Pancreas (tissue), 10 donors: ENCODE results near the gene SMAD6. TPM values are rescaled to one million over a fixed set of nuclear protein-coding genes. Genes with fewer than 3 reads are reported as not detected.

Source experiments
- ATAC-seq, 4 donors: fragments of 200-7000 bp; cut with Tn5 transposase; one replicate each; pipeline versions ENCODE4 v1.8.0 to v1.9.1; 2020; ENCODE audit warnings: mild to moderate bottlenecking in 4 of 4, moderate library complexity in 4 of 4
- DNase-seq, 6 donors: peaks; one replicate each; pipeline ENCODE4 v3.0.0-alpha.2; 2020
- FAIRE-seq: peaks from 2 replicates; lab custom pipeline; 2012; peaks lifted over from hg19 to GRCh38; lab: Jason Lieb, UNC
- H3K27ac ChIP-seq, 4 donors: fragments of 200-600 bp; sonication (generic); 1 replicate in 3 of 4; 2 replicates in 1 of 4; pipeline versions ENCODE4 v1.5.0 to v1.8.0; 2020
- H3K27me3 ChIP-seq, 4 donors: fragments of 200-600 bp; one replicate each; pipeline ENCODE4 v1.8.0; 2021
- H3K36me3 ChIP-seq, 3 donors: fragments of 200-600 bp; sonication (generic) in 1 of 3; one replicate each; pipeline versions ENCODE4 v1.5.0 to v1.8.0; 2020 to 2021
- H3K4me1 ChIP-seq, 3 donors: fragments of 200-600 bp; one replicate each; pipeline ENCODE4 v1.8.0; 2021
- H3K4me3 ChIP-seq, 4 donors: fragments of 200-600 bp; sonication (generic) in 2 of 4; one replicate each; pipeline versions ENCODE4 v1.5.0 to v1.8.0; 2020 to 2021
- H3K9me3 ChIP-seq, 4 donors: fragments of 200-600 bp; one replicate each; pipeline ENCODE4 v1.8.0; 2021
- WGBS, 2 donors: extraction: QIAGEN DNeasy Blood & Tissue Kit; methylation state at CpG; one replicate each; pipeline ENCODE4 v1.1.7; 2013; 5-methylcytosine and 5-hydroxymethylcytosine counted together
- intact Hi-C, 3 donors: fragments of 100-400 bp; cut with DNase I; formaldehyde crosslinking; loops; one replicate each; pipeline versions ENCODE4 v1.11.1 to v1.14.2; 2022
- polyA plus RNA-seq, 2 donors: library from polyadenylated mRNA; stranded (reverse); fragments of 200-250 nt; gene quantifications; one replicate each; pipeline ENCODE4 v1.2.3, GENCODE V29; 2013
- total RNA-seq, 6 donors: library from RNA; stranded (reverse); fragmentation: NEBNext Ultra II Directional in 4 of 6; extraction: Animal tissue kit (Norgen Biotek cat#: 25700) in 4 of 6; gene quantifications; one replicate each; pipeline versions ENCODE4 v1.2.1 to v1.2.4, GENCODE V29; 2021 to 2023
- TF ChIP-seq, protein P1 (sequence below), 4 donors: fragments of 200-600 bp; sonication (generic) in 3 of 4; IDR thresholded peaks; one replicate each; pipeline versions ENCODE4 v1.5.0 to v1.8.0; 2021; ENCODE audit warnings: antibody characterized with exemption in 4 of 4
- donor health status: healthy with polysubstance abuse.
- donor health status: DM: no; HTN: no; CAD: no; lungs with moderate emphysema.
- donor health status: DM: no; HTN: no; CAD: no.
- donor health status: control.
- donor health status: control.
- donor health status: Bipolar disorder and iron deficiency.
- donor health status: DM: yes; HTN: yes; CAD: no.
- donor health status: DM: no; HTN: no; CAD: no.
- donor health status: DM: no; HTN: no; CAD: no.
- donor health status: DM: yes; HTN: yes; CAD: no.

Gene SMAD6
- total and polyA plus RNA-seq, 8 donors: 2.6 to 13.1 (median 3.2) TPM

DNA sequence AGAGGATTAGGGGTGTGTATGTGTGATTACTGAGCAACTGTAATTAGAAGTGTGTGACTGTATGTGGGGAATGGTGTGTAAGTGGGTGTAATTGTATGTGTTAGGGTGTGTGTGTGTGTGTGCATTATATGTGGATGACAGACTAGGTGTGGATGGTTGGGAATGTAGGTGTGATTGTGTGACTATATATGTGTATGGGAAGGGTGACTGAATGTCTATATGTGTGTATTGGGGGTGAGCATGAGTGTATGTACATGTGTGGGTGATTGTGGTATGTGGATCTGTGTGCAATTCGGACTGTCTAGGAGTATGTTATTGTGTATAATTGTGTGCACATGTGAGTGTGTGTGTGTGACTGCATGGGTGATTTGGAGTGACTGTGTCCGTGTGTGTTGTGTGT lies 43.2 kb upstream of the SMAD6 start:
- DNase-seq (no peak), ATAC-seq (no peak), FAIRE-seq (no peak)
- H3K9me3 ChIP-seq: no peaks in the 10 kb centered on the region
- H3K27me3 ChIP-seq: no peaks in the 10 kb centered on the region
- no peaks in the 10 kb centered on the region for H3K4me1 ChIP-seq
- TF ChIP-seq, protein P1, sequence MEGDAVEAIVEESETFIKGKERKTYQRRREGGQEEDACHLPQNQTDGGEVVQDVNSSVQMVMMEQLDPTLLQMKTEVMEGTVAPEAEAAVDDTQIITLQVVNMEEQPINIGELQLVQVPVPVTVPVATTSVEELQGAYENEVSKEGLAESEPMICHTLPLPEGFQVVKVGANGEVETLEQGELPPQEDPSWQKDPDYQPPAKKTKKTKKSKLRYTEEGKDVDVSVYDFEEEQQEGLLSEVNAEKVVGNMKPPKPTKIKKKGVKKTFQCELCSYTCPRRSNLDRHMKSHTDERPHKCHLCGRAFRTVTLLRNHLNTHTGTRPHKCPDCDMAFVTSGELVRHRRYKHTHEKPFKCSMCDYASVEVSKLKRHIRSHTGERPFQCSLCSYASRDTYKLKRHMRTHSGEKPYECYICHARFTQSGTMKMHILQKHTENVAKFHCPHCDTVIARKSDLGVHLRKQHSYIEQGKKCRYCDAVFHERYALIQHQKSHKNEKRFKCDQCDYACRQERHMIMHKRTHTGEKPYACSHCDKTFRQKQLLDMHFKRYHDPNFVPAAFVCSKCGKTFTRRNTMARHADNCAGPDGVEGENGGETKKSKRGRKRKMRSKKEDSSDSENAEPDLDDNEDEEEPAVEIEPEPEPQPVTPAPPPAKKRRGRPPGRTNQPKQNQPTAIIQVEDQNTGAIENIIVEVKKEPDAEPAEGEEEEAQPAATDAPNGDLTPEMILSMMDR (IDR thresholded peaks at IDR 0.05): no peak
- no peaks in the 10 kb centered on the region for H3K36me3 ChIP-seq
- intact Hi-C loops: no loop called here
- WGBS, 2 donors: 83 to 94% methylated on average over 2 of the region's 2 CpGs
- no peak overlapping the region for H3K27ac ChIP-seq
- H3K4me3 ChIP-seq: no peak overlapping the region

DNA sequence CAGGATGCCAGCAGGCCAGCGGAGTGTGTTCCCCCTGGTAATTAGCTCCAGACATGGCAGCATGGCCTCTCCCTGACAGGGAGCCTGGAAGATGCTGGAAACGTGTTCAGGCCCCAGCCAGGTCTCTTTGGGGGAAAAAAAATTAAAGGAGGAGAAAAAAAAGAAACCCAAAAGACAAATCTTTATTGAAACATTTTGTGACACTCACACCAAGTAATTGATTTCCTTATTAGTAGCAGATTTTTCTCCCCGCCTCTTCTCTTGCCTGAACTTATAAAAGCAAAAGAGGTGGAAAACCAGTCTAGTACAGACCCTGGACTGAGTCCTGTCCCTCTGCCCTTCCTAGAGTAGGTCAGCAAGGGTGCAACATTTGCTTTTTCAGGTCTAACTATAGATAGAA lies 42.7 kb upstream of the SMAD6 start:
- Histone ChIP-seq H3K4me1 (no peaks in the 10 kb centered on the region), H3K36me3 (no peaks in the 10 kb centered on the region), H3K4me3 (no peak overlapping the region), H3K27me3 (no peaks in the 10 kb centered on the region), H3K27ac (no peak overlapping the region), H3K9me3 (no peaks in the 10 kb centered on the region)
- ATAC-seq (no peak), FAIRE-seq (no peak), DNase-seq (no peak)
- 83 to 99% methylated on average over 3 of the region's 3 CpGs for WGBS, 2 donors
- intact Hi-C loops: no loop called here
- TF ChIP-seq, protein P1 (IDR thresholded peaks at IDR 0.05): no peak

DNA sequence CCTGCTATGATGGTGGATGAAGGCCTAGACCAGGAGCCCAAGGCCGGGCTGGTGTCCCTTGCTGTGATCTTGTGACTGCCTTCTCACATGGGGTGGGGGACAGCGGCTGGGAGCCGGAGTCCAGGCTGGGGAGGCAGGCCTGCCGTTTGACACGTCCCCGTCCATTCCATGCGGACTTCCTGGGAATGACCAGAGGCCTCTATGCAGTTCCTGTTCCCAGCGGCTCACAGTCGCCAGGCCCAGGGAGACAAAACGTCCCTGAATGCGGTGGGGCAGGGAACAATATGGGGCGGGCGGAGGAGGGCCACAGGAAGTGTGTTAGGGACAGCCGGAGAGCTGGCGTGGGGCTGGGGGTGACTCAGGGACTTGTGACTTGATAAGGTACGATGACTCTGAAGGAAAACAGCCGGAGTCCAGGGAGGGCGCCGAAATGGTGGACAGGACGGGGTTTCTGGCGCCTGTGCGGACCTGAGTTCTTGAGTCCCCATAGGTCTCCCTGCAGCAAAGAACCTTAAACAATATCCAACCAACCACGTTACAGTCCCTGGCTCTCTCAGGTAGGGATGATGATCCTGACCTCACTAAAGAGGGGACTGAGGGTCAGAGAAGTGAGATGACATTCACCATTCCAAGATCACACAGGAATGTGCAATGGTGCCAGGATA lies 40.5 kb upstream of the SMAD6 start:
- TF ChIP-seq, protein P1 (IDR thresholded peaks at IDR 0.05): no peak
- Histone ChIP-seq H3K4me1 (no peaks in the 10 kb centered on the region), H3K4me3 (no peak overlapping the region), H3K36me3 (no peaks in the 10 kb centered on the region), H3K9me3 (no peaks in the 10 kb centered on the region), H3K27ac (no peak overlapping the region), H3K27me3 (no peaks in the 10 kb centered on the region)
- FAIRE-seq (no peak), ATAC-seq (no peak), DNase-seq (no peak)
- intact Hi-C loops: no loop called here
- WGBS, 2 donors: 90 to 91% methylated on average over 23 of the region's 23 CpGs

DNA sequence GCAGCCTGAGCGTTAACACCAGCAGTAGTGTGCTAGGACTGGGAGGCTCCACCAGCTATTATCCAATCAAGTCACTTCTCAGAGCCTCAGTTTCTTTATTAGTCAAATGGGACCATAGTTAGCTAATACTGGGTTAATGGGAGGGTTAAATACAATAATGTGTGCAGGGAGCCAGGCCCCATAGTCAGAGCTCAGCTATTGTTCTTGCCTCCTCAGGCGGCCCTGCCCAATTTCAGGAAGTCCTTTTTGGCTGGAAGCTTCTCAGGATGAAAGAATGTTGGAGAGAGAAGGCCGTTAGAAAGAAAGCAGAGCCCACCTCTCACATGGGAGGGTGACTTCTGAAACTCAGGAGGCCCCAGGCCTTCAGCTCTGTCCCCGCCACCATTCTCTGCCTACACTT lies 39.5 kb upstream of the SMAD6 start:
- H3K4me3 ChIP-seq: no peak overlapping the region
- FAIRE-seq: no peak
- H3K36me3 ChIP-seq: no peaks in the 10 kb centered on the region
- WGBS, 2 donors: 86 to 91% methylated on average over 4 of the region's 4 CpGs
- H3K27me3 ChIP-seq: no peaks in the 10 kb centered on the region
- intact Hi-C loops: no loop called here
- no peak overlapping the region for H3K27ac ChIP-seq
- no peaks in the 10 kb centered on the region for H3K9me3 ChIP-seq
- no peaks in the 10 kb centered on the region for H3K4me1 ChIP-seq
- TF ChIP-seq, protein P1 (IDR thresholded peaks at IDR 0.05): no peak
- no peak for ATAC-seq
- DNase-seq: no peak

DNA sequence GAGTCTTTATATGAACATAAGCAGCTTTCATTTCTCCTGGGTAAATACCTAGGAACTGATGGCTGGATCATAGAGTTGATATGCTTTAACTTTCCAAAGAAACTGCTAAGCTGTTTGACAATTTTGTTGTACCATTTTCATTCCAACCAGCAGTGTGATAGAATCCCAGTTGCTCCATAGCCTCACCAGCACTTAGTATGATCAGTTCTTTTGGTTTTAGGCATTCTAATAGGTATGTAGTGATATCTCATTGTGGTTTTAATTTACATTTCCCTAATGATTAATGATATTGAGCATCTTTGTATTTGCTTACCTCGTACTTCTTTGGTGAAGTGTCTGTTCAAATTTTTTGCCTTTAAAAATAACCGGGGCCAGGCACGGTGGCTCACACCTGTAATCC lies 38.4 kb upstream of the SMAD6 start:
- Histone ChIP-seq H3K9me3 (no peaks in the 10 kb centered on the region), H3K4me1 (no peaks in the 10 kb centered on the region), H3K27me3 (no peaks in the 10 kb centered on the region), H3K4me3 (no peak overlapping the region), H3K27ac (no peak overlapping the region), H3K36me3 (no peaks in the 10 kb centered on the region)
- FAIRE-seq (no peak), DNase-seq (no peak), ATAC-seq (no peak)
- intact Hi-C loops: no loop called here
- TF ChIP-seq, protein P1 (IDR thresholded peaks at IDR 0.05): no peak
- 85 to 87% methylated on average over 3 of the region's 3 CpGs for WGBS, 2 donors
